ENCODE data around the gene GPR155.

Gene GPR155

DNA sequence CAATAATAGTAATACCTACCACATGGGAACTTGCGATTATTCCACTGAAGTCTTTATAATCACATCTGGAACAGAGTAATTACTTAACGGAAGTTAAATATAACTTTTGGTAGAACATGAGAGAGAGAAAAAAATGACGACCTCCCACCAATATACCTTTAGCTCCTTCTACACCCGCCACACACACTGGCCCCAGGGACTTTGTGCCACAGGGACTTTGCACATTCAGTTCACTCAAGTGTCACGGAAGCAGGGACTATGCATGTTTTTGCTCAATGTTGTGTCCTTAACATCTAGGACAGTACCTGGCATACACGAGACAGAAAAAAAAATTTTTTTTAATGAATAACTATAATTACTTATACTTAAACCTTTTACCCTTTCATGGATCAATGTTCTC lies 4.0 kb downstream of the GPR155 start:
- TF ChIP-seq, protein P1, sequence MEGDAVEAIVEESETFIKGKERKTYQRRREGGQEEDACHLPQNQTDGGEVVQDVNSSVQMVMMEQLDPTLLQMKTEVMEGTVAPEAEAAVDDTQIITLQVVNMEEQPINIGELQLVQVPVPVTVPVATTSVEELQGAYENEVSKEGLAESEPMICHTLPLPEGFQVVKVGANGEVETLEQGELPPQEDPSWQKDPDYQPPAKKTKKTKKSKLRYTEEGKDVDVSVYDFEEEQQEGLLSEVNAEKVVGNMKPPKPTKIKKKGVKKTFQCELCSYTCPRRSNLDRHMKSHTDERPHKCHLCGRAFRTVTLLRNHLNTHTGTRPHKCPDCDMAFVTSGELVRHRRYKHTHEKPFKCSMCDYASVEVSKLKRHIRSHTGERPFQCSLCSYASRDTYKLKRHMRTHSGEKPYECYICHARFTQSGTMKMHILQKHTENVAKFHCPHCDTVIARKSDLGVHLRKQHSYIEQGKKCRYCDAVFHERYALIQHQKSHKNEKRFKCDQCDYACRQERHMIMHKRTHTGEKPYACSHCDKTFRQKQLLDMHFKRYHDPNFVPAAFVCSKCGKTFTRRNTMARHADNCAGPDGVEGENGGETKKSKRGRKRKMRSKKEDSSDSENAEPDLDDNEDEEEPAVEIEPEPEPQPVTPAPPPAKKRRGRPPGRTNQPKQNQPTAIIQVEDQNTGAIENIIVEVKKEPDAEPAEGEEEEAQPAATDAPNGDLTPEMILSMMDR (IDR thresholded peaks at IDR 0.05; ENCODE audit: low read depth, low read length) = no peak
- no peak overlapping the region for H3K4me3 ChIP-seq (ENCODE audit: low read depth, low read length)

DNA sequence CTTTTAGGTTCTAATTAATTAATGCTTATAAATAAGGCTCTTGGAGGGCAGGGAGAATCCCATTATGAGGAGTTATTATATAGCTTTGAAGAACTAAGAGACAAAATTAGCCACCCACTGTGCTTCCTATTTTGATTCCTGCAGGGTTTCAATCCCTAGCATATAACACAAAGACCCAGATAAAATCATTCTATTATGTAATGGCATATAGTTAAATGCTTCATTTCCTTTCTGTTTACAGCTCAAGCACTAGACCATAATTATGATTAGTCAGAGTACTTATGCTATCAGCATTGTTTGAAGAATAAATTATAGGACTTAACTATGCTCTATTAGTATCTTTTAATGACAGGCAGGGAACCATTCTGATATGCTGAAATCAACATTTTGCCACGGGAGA lies 9.1 kb downstream of the GPR155 start:
- TF ChIP-seq, protein P1 (IDR thresholded peaks at IDR 0.05; ENCODE audit: low read depth, low read length) = no peak
- H3K4me3 ChIP-seq (ENCODE audit: low read depth, low read length) = no peak overlapping the region

DNA sequence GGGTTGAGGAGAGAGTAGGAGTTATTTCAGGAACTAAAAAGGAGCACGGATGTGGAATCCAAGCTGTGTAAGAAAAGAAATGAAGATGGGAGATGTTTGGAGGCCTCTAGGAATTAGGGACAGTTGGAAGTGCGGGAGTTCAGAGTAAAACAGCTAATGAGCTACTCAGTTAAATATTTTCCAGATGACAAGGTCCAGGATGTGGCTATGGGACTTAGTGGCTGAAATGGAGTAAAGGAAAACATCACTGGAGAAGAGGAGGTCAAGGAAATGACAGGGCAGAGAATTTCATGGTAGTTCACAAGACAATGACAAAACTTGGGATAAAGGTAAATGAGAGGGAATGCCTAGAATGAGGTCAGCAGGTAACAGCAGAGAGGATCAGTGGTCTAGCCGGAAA lies 13.0 kb downstream of the GPR155 start:
- TF ChIP-seq, protein P1 (IDR thresholded peaks at IDR 0.05; ENCODE audit: low read depth, low read length) = no peak
- H3K4me3 ChIP-seq (ENCODE audit: low read depth, low read length) = no peak overlapping the region

DNA sequence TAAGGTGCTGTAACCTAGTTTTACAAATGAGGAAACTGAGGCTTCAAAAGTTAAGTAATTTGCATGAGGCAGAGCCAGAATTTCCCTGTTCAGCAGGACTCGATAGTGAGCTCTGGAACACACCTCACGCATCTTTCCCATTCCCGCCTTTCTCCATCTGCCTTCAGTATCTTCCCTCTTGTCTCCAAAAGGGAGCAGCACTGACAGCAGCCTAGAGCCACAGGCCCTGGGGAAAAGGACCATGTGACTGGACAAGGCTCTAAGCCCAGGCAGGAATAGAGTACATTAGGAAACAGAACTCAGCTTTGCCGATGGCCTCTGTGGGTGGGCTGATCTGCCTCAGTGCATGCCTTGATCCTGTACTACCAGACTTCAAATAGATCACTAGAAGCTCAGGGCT lies 21.5 kb downstream of the GPR155 start:
- no peak overlapping the region for H3K4me3 ChIP-seq (ENCODE audit: low read depth, low read length)
- TF ChIP-seq, protein P1 (IDR thresholded peaks at IDR 0.05; ENCODE audit: low read depth, low read length) = no peak

DNA sequence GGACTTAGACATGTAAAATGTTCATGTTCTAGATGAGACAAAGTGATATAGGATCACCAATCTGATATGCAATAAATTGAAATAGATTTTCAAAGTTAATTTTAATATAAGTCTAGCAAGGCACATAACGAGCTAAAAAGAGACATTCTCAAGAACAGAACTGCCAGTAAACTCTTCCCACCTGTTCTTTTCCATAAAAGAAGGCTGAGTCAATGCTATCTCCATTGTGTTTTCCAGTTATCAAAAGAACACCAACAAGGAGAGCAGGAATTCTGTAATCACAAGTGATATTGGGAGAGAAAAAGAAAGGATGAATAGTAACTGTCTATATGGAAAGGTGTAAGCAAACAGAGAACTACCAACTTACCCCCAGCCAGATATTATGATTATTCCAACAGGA lies 25.6 kb downstream of the GPR155 start:
- TF ChIP-seq, protein P1 (IDR thresholded peaks at IDR 0.05; ENCODE audit: low read depth, low read length) = no peak
- H3K4me3 ChIP-seq (ENCODE audit: low read depth, low read length) = no peak overlapping the region

DNA sequence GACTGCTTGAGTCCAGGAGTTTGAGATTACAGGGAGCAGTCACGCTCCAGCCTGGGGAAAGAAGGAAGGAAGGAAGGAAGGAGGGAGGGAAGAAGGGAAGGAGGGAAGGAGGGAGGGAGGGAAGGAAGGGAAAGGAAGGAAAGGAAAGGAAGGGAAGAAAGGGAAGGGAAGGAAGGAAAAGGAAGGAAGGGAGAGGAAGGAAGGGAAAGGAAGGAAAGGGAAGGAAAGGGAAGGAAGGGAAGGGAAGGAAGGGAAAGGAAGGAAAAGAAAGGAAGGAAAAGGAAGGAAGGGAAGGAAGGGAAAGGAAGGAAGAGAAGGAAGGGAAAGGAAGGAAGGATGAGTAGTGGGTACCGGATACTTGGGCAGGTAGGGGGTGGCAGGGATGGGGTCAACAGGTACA lies 32.3 kb downstream of the GPR155 start:
- no peak overlapping the region for H3K4me3 ChIP-seq (ENCODE audit: low read depth, low read length)
- TF ChIP-seq, protein P1 (IDR thresholded peaks at IDR 0.05; ENCODE audit: low read depth, low read length) = no peak

DNA sequence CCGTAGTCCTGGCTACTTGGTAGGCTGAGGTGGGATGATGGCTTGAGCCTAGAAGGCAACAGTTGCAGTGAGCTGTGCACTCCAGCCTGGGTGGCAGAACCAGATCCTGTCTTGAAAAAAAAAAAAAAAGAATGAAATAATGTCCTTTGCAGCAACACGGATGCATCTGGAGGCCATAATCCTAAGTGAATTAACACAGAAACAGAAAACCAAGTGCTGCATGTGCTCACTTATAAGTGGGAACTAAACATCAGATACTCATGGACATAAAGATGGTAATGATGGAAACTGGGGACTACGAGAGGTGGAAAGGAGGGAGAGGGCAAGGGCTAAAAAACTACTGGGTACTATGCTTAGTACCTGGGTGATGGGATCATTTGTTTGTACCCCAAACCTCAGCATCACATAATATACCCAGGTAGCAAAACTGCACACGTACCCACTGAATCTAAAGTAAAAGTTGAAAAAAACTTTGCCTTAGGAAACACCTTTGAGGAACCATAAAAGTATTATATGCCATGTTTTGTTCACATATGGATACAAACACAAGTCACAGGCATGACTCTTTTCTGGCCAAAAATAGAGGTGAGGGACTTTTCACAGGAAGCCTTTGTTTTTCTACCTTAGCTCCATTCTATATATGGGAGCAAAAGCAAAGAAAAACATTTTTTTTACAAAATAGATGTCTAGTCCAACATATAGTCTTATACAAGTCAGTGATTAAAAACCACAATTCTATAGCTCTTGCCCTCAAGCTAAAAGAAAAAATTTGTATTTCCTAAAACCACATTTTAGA lies 36.6 kb downstream of the GPR155 start:
- TF ChIP-seq, protein P1 (IDR thresholded peaks at IDR 0.05; ENCODE audit: low read depth, low read length) = no peak
- H3K4me3 ChIP-seq (ENCODE audit: low read depth, low read length) = no peak overlapping the region

All from WI38 (cell line).